K562 (cell line): ENCODE data around the gene CCDC50. TPM values are rescaled to one million over a fixed set of nuclear protein-coding genes. Genes with fewer than 3 reads are reported as not detected.
A peak's percentile ranks its signal among the peaks of the same experiment; 100 is the strongest.

Experiments
- ATAC-seq: fragments of 200-7000 bp; cut with Tn5 transposase; 3 replicates; pipeline ENCODE4 v1.9.1; 2020; ENCODE audit warnings: moderate library complexity
- BruUV-seq: library from RNA; stranded (reverse); fragments of 400-500 nt; replicated peaks from 2 replicates; lab custom pipeline; 2021; lab: Mats Ljungman, UMichigan
- CTCF ChIA-PET: fragments of 300-600 bp; formaldehyde crosslinking; extraction: SDS; loops from one replicate; lab custom pipeline; 2021; ENCODE audit warnings: low intra/inter-chr PET ratio; lab: Yijun Ruan, JAX
- POLR2A ChIA-PET: fragments of 300-600, 350-650 bp; sonication (Branson Sonifier 250); formaldehyde crosslinking; extraction: SDS; loops from one replicate; lab custom pipeline; 2021; ENCODE audit warnings: antibody characterized with exemption, inconsistent platforms; lab: Yijun Ruan, JAX
- DNase-seq, 4 experiments: peaks; one replicate each; pipeline versions ENCODE4 v3.0.0 to v3.0.0-alpha.2; 2011 to 2018; ENCODE audit warnings: low spot score in 3 of 4, mixed read lengths in 3 of 4; ENCODE audit errors: extremely low read depth in 1 of 4
- FAIRE-seq: peaks from 2 replicates; lab custom pipeline; 2011; peaks lifted over from hg19 to GRCh38; lab: Jason Lieb, UNC
- H2AFZ ChIP-seq: 2 replicates; pipeline ENCODE4 v1.6.0; 2011; ENCODE audit warnings: low read depth, low read length, control low read depth, inconsistent platforms
- H3K27ac ChIP-seq: fragments of 200-600 bp; 3 replicates; pipeline ENCODE4 v1.8.0; 2011; ENCODE audit warnings: low read depth, mild to moderate bottlenecking, control low read depth, inconsistent platforms, low read length, moderate library complexity, mixed read lengths; ENCODE audit errors: extremely low read depth
- H3K27me3 ChIP-seq, 2 experiments: fragments of 300-600 bp in 1 of 2; 2 replicates in 1 of 2; 3 replicates in 1 of 2; pipeline versions ENCODE4 v1.6.0 to v1.8.0; 2011; ENCODE audit warnings: inconsistent platforms in 2 of 2, low read length in 2 of 2, mild to moderate bottlenecking in 1 of 2, mixed read lengths in 1 of 2, moderate library complexity in 1 of 2; ENCODE audit not compliant: control insufficient read depth in 2 of 2, insufficient read depth in 2 of 2
- H3K36me3 ChIP-seq: fragments of 300-600 bp; 3 replicates; pipeline ENCODE4 v1.8.0; 2011; ENCODE audit warnings: mild to moderate bottlenecking, low read length, inconsistent platforms; ENCODE audit not compliant: control insufficient read depth, insufficient read depth
- H3K4me1 ChIP-seq, 2 experiments: fragments of 200-600 bp in 1 of 2; replicated peaks in 1 of 2; 2 replicates in 1 of 2; 3 replicates in 1 of 2; pipeline versions ENCODE4 v1.5.1 to v1.8.0; 2011; ENCODE audit warnings: inconsistent platforms in 2 of 2, low read length in 2 of 2, mild to moderate bottlenecking in 1 of 2, mixed read lengths in 1 of 2, moderate library complexity in 1 of 2; ENCODE audit not compliant: control insufficient read depth in 2 of 2, insufficient read depth in 2 of 2
- H3K4me2 ChIP-seq: 2 replicates; pipeline ENCODE4 v1.6.1; 2011; ENCODE audit warnings: low read length, control low read depth, inconsistent platforms, mixed read lengths; ENCODE audit not compliant: insufficient read depth
- H3K4me3 ChIP-seq: fragments of 200-600 bp; sonication (generic), shearing (Covaris generic); 2 replicates; pipeline ENCODE4 v1.5.1; 2016; ENCODE audit warnings: control low read depth, inconsistent platforms
- H3K79me2 ChIP-seq: fragments of 200-600 bp; 3 replicates; pipeline ENCODE4 v1.8.0; 2011; ENCODE audit warnings: low read length, inconsistent platforms; ENCODE audit not compliant: control insufficient read depth, insufficient read depth
- H3K9ac ChIP-seq, 2 experiments: 2 replicates each; pipeline versions ENCODE4 v1.6.0 to v1.6.1; 2011; ENCODE audit warnings: low read depth in 2 of 2, low read length in 2 of 2, control low read depth in 1 of 2, inconsistent platforms in 1 of 2, mild to moderate bottlenecking in 1 of 2, mixed read lengths in 1 of 2; ENCODE audit not compliant: insufficient read depth in 1 of 2
- H3K9me1 ChIP-seq: one replicate; pipeline ENCODE4 v1.6.0; 2011; ENCODE audit warnings: inconsistent platforms, mild to moderate bottlenecking, low read length, moderate library complexity; ENCODE audit not compliant: control insufficient read depth, insufficient read depth
- H3K9me3 ChIP-seq: replicated peaks from 2 replicates; pipeline ENCODE4 v1.5.1; 2011; ENCODE audit warnings: low read depth, low read length, inconsistent platforms; ENCODE audit not compliant: control insufficient read depth, insufficient read depth
- H4K20me1 ChIP-seq: replicated peaks from 2 replicates; pipeline ENCODE4 v1.6.1; 2011; ENCODE audit warnings: low read length, inconsistent platforms, mixed read lengths; ENCODE audit not compliant: control insufficient read depth, insufficient read depth
- AFF4 ChIP-seq: sonication (generic); formaldehyde crosslinking; IDR thresholded peaks from 2 replicates; pipeline ENCODE4 v1.8.0; 2023; ENCODE audit warnings: mild to moderate bottlenecking, missing genetic modification reagents
- DMBX1 ChIP-seq: fragments of 250-450 bp; sonication (Bioruptor Pico); IDR thresholded peaks from 2 replicates; pipeline ENCODE4 v1.8.0; 2022; ENCODE audit warnings: inconsistent platforms, mild to moderate bottlenecking, moderate library complexity, borderline replicate concordance
- FOXJ3 ChIP-seq: sonication (generic); formaldehyde crosslinking; IDR thresholded peaks from 2 replicates; pipeline ENCODE4 v1.4.0; 2020; ENCODE audit warnings: mild to moderate bottlenecking, missing genetic modification reagents
- GABPB1 ChIP-seq: sonication (generic); formaldehyde crosslinking; IDR thresholded peaks from 2 replicates; pipeline ENCODE4 v1.8.0; 2022; ENCODE audit warnings: mild to moderate bottlenecking, missing genetic modification reagents
- HMG20A ChIP-seq: fragments of 450-650 bp; formaldehyde crosslinking; conservative IDR thresholded peaks from 2 replicates; pipeline ENCODE4 v1.4.0; 2020; ENCODE audit warnings: mild to moderate bottlenecking, mixed read lengths
- IFI16 ChIP-seq: fragments of 250-450 bp; sonication (Bioruptor Pico); IDR thresholded peaks from 2 replicates; pipeline ENCODE4 v2.1.2; 2022; ENCODE audit warnings: mild to moderate bottlenecking, inconsistent platforms
- KDM4B ChIP-seq, 2 experiments: fragments of 450-650 bp in 1 of 2; sonication (generic) in 1 of 2; IDR thresholded peaks; 2 replicates each; pipeline ENCODE4 v1.6.1; 2016 to 2017; ENCODE audit warnings: borderline replicate concordance in 2 of 2, antibody characterized with exemption in 1 of 2, low read depth in 1 of 2, mild to moderate bottlenecking in 1 of 2
- MEIS2 ChIP-seq: fragments of 450-650 bp; IDR thresholded peaks from 2 replicates; pipeline ENCODE4 v1.6.1; 2014; ENCODE audit warnings: mild to moderate bottlenecking; ENCODE audit not compliant: partially characterized antibody
- NR1H2 ChIP-seq: sonication (generic); formaldehyde crosslinking; IDR thresholded peaks from 2 replicates; pipeline ENCODE4 v1.4.0; 2020; ENCODE audit warnings: mild to moderate bottlenecking, missing genetic modification reagents
- NR3C1 ChIP-seq: sonication (generic); formaldehyde crosslinking; IDR thresholded peaks from 2 replicates; pipeline ENCODE4 v1.8.1; 2022; ENCODE audit warnings: missing genetic modification reagents
- PKNOX1 ChIP-seq: fragments of 450-650 bp; IDR thresholded peaks from 2 replicates; pipeline ENCODE4 v1.6.1; 2016
- SMAD3 ChIP-seq: fragments of 450-650 bp; formaldehyde crosslinking; conservative IDR thresholded peaks from 2 replicates; pipeline ENCODE4 v1.4.0; 2020; ENCODE audit warnings: mild to moderate bottlenecking
- ZKSCAN1 ChIP-seq: fragments of 150-350 bp; IDR thresholded peaks from 2 replicates; pipeline ENCODE4 v1.6.1; 2016; ENCODE audit warnings: low read depth, low read length
- ZSCAN29 ChIP-seq: fragments of 450-650 bp; IDR thresholded peaks from 2 replicates; pipeline ENCODE4 v1.6.1; 2017
- WGBS: fragments of 100-300 bp; shearing (Covaris generic); methylation state at CpG from one replicate; pipeline ENCODE4 v1.1.6; 2016; ENCODE audit warnings: low coverage, mixed read lengths; ENCODE audit not compliant: insufficient coverage; ENCODE audit errors: missing lambda C conversion rate; 5-methylcytosine and 5-hydroxymethylcytosine counted together
- in situ Hi-C: fragments of 300-500 bp; cut with MboI; formaldehyde crosslinking; loops from 4 replicates; pipeline ENCODE4 v1.15.0; 2018; ENCODE audit warnings: inconsistent platforms, mixed read lengths
- intact Hi-C: fragments of 100-400 bp; cut with micrococcal nuclease; formaldehyde crosslinking; loops from 2 replicates; pipeline ENCODE4 v1.14.2; 2022
- polyA plus RNA-seq, 8 experiments: library from polyadenylated mRNA; depleted of rRNA in 4 of 8; stranded (reverse) in 5 of 8; unstranded in 3 of 8; fragments of >200 nt; fragmentation: Nextera tagmentation in 2 of 8; fragmentation: Illumina TruSeq in 1 of 8; extraction: Ambion mirVana in 2 of 8; extraction: Trizol in 1 of 8; gene quantifications; 2 replicates each; pipeline versions ENCODE4 v1.2.1 to v1.2.3, GENCODE V29; 2011 to 2014; ENCODE audit warnings: inconsistent platforms in 1 of 8, missing spikeins in 1 of 8
- total RNA-seq, 7 experiments: library from RNA; depleted of rRNA in 6 of 7; stranded (reverse); fragments of >200 nt in 6 of 7; fragmentation: Illumina TruSeq in 2 of 7; extraction: Trizol in 2 of 7; gene quantifications; 2 replicates each; pipeline versions ENCODE4 v1.2.1 to v1.2.3, GENCODE V29; 2011 to 2021; ENCODE audit warnings: low replicate concordance in 1 of 7
- TF ChIP-seq, protein P1 (sequence below), 2 experiments: IDR thresholded peaks in 1 of 2; conservative IDR thresholded peaks in 1 of 2; 2 replicates each; pipeline ENCODE4 v1.6.1; 2016; ENCODE audit warnings: low read depth in 2 of 2, mild to moderate bottlenecking in 1 of 2, missing compliant biosample characterization in 1 of 2, missing genetic modification characterization in 1 of 2, moderate library complexity in 1 of 2

Gene CCDC50
- total and polyA plus RNA-seq, 9 of the 15 experiments (the other 6 are each of a cell fraction or from before 2014, with no cell fraction given), result 8.4 to 63.4 (median 40.4) TPM

- TF ChIP-seq IFI16, result no peak
- TF ChIP-seq HMG20A (CRISPR knock-in tag), result no peak
- TF ChIP-seq ZKSCAN1, result no peak
- no peak for TF ChIP-seq AFF4 (CRISPR knock-in tag)
- TF ChIP-seq NR3C1 (CRISPR knock-in tag), result no peak
- TF ChIP-seq KDM4B (IDR thresholded peaks at IDR 0.05; ENCODE audit: borderline replicate concordance in 2 of 2, low read depth in 1 of 2), result no peak
Observed at GRCh38 chr3:191434024-191434423, 104.8 kb downstream of the CCDC50 start (continued).

DNA sequence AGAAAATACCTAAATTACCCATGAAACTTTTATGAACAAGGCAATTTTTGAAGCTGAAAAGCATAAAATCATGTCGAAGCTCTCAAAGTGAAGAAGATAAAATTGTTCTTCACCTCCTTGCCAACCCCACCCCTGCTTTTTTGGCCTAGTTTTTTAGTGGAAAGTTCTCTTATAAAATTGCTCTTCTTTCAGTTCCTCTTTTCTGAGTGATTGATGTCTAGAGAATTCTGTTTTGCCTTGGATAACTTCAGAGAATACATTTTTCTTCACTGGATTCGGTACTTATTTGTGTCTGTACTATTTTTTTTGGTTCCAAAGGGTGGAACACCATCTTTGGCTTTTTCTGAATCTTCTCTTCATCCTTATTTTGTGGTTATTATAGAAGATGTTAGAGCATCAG, 106.8 kb downstream of the CCDC50 start:
- ChIA-PET POLR2A (no interaction called here), CTCF (no interaction called here)
- no peak overlapping the region for H3K4me3 ChIP-seq
- FAIRE-seq (no peak), ATAC-seq (no peak), DNase-seq (no peak)
- no peaks in the 10 kb centered on the region for H3K9me3 ChIP-seq
- no peaks in the 10 kb centered on the region; a peak in 1 of 5 replicates for H3K4me1 ChIP-seq
- H3K9me1 ChIP-seq, result no peaks in the 10 kb centered on the region
- WGBS, result 15% methylated on average over 2 of the region's 2 CpGs
- in situ Hi-C loops, result no loop called here
- H3K36me3 ChIP-seq, result peaks cover 21% of the 10 kb centered on the region
- H3K79me2 ChIP-seq, result peaks cover 93% of the 10 kb centered on the region
- no TSS peak for BruUV-seq
- no peak overlapping the region for H3K27ac ChIP-seq
- no peak overlapping the region for H3K4me2 ChIP-seq
- no peaks in the 10 kb centered on the region for H3K27me3 ChIP-seq
- no peak overlapping the region for H3K9ac ChIP-seq
- no peaks in the 10 kb centered on the region; the same call in 1 of the 2 replicates for H4K20me1 ChIP-seq
- H2AFZ ChIP-seq, result no peak overlapping the region
- intact Hi-C loops, result no loop called here
- TF ChIP-seq FOXJ3 (no peak), ZSCAN29 (no peak), GABPB1 (CRISPR knock-in tag) (no peak), MEIS2 (peak; percentile 78), DMBX1 (CRISPR knock-in tag) (no peak), SMAD3 (no peak), PKNOX1 (peak; percentile 21; the same call in 1 of the 2 replicates), NR1H2 (CRISPR knock-in tag) (no peak)
- TF ChIP-seq, protein P1, sequence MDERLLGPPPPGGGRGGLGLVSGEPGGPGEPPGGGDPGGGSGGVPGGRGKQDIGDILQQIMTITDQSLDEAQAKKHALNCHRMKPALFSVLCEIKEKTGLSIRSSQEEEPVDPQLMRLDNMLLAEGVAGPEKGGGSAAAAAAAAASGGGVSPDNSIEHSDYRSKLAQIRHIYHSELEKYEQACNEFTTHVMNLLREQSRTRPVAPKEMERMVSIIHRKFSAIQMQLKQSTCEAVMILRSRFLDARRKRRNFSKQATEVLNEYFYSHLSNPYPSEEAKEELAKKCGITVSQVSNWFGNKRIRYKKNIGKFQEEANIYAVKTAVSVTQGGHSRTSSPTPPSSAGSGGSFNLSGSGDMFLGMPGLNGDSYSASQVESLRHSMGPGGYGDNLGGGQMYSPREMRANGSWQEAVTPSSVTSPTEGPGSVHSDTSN (CRISPR knock-in tag; IDR thresholded peaks at IDR 0.05; ENCODE audit: low read depth), result no peak
- TF ChIP-seq, protein P1 (tag; conservative IDR thresholded peaks at IDR 0.05; ENCODE audit: low read depth), result peak; percentile 80
